ENCODE data around the gene KIF2B. TPM values are rescaled to one million over a fixed set of nuclear protein-coding genes. Genes with fewer than 3 reads are reported as not detected.

Gene KIF2B, protein sequence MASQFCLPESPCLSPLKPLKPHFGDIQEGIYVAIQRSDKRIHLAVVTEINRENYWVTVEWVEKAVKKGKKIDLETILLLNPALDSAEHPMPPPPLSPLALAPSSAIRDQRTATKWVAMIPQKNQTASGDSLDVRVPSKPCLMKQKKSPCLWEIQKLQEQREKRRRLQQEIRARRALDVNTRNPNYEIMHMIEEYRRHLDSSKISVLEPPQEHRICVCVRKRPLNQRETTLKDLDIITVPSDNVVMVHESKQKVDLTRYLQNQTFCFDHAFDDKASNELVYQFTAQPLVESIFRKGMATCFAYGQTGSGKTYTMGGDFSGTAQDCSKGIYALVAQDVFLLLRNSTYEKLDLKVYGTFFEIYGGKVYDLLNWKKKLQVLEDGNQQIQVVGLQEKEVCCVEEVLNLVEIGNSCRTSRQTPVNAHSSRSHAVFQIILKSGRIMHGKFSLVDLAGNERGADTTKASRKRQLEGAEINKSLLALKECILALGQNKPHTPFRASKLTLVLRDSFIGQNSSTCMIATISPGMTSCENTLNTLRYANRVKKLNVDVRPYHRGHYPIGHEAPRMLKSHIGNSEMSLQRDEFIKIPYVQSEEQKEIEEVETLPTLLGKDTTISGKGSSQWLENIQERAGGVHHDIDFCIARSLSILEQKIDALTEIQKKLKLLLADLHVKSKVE
- total RNA-seq = not detected
- polyA plus RNA-seq = not detected
- long read RNA-seq, donor 1 = 0 reads
- long read RNA-seq, donor 2 = 0 reads
- long read RNA-seq, donor 3 = 0 reads
- long read RNA-seq, donor 4 = 0 reads
- long read RNA-seq, donor 5 = 0 reads
- long read RNA-seq, donor 6 = 0 reads
- long read RNA-seq, donor 7 = 0 reads
- long read RNA-seq, donor 8 = 0 reads
- long read RNA-seq, donor 9 = 0 reads
- long read RNA-seq, donor 10 = 0 reads

DNA sequence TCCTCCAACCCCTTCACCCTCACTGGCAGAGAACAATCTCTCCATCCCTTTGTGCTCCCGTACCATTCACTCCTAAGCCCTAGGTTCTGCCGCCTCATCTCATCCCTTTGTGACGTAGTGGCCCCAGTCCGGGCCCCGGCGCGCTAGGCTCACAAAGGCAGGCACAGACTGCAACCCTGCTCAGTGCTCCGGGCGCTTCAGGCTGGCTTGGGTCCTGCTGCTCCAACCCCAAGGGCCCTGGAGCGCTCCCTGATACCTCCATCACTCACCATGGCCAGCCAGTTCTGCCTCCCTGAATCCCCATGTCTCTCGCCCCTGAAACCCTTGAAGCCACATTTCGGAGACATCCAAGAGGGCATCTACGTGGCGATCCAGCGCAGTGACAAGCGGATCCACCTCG, at the start of gene KIF2B:
Gene KIF2B, plus strand, starts transcription at position 164 of the 400 bp plus-strand sequence. Its CDS starts 107 bp downstream, at position 271.
- no peak for DNase-seq
- no peak within 1 kb of the TSS for H3K4me3 ChIP-seq
- no peak for TF ChIP-seq POLR2AphosphoS5 (IDR thresholded peaks at IDR 0.05)
- TF ChIP-seq EP300 (IDR thresholded peaks at IDR 0.05) = no peak
- TF ChIP-seq POLR2A (IDR thresholded peaks at IDR 0.05) = no peak
- TF ChIP-seq, protein P1, sequence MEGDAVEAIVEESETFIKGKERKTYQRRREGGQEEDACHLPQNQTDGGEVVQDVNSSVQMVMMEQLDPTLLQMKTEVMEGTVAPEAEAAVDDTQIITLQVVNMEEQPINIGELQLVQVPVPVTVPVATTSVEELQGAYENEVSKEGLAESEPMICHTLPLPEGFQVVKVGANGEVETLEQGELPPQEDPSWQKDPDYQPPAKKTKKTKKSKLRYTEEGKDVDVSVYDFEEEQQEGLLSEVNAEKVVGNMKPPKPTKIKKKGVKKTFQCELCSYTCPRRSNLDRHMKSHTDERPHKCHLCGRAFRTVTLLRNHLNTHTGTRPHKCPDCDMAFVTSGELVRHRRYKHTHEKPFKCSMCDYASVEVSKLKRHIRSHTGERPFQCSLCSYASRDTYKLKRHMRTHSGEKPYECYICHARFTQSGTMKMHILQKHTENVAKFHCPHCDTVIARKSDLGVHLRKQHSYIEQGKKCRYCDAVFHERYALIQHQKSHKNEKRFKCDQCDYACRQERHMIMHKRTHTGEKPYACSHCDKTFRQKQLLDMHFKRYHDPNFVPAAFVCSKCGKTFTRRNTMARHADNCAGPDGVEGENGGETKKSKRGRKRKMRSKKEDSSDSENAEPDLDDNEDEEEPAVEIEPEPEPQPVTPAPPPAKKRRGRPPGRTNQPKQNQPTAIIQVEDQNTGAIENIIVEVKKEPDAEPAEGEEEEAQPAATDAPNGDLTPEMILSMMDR (IDR thresholded peaks at IDR 0.05) = no peak
- 84 to 89% (median 88%) methylated on average over 16 to 17 of the region's 17 CpGs for WGBS, 5 donors
- no peaks in the 10 kb centered on the region for H3K36me3 ChIP-seq
- no peaks in the 10 kb centered on the region for H3K4me1 ChIP-seq
- intact Hi-C loops (cut with DNase I; ENCODE audit: low total_unique reads) = no loop called here
- peaks cover 0 to 10% (median 5%) of the 10 kb centered on the region in 4 donors for H3K9me3 ChIP-seq
- no peaks in the 10 kb centered on the region for H3K27me3 ChIP-seq
- no peak within 1 kb of the TSS for H3K27ac ChIP-seq

DNA sequence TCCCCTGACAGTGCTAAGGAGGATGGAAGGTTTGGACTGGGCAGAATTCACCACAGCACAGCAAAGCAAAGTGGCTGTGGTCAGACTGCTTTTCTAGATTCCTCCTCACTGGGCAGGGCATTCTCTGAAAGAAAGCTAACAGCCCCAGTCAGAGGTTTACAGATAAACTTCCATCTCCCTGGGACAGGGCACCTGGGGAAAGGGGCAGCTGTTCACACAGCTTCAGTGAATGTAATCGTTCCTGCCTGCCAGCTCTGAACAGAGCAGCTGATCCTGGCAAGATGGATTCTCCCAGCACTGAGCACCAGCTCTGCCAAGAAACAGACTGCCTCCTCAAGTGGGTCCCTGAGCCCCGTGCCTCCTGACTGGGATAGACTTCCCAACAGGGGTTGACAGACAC, 42.4 kb upstream of the KIF2B start:
- no peak overlapping the region for H3K27ac ChIP-seq
- WGBS, 5 donors = 60 to 79% (median 72%) methylated on average over 2 of the region's 2 CpGs; no CpG with 5 or more reads in 2 of the 5 donors
- H3K27me3 ChIP-seq = no peaks in the 10 kb centered on the region
- no peaks in the 10 kb centered on the region for H3K36me3 ChIP-seq
- intact Hi-C loops (cut with DNase I; ENCODE audit: low total_unique reads) = no loop called here
- H3K4me3 ChIP-seq = no peak overlapping the region
- TF ChIP-seq POLR2AphosphoS5 (IDR thresholded peaks at IDR 0.05) (no peak), EP300 (IDR thresholded peaks at IDR 0.05) (no peak), POLR2A (IDR thresholded peaks at IDR 0.05) (no peak)
- TF ChIP-seq, protein P1 (IDR thresholded peaks at IDR 0.05) = no peak
- peaks cover 0 to 11% (median 5%) of the 10 kb centered on the region in 4 donors for H3K9me3 ChIP-seq
- DNase-seq = no peak
- H3K4me1 ChIP-seq = no peaks in the 10 kb centered on the region

DNA sequence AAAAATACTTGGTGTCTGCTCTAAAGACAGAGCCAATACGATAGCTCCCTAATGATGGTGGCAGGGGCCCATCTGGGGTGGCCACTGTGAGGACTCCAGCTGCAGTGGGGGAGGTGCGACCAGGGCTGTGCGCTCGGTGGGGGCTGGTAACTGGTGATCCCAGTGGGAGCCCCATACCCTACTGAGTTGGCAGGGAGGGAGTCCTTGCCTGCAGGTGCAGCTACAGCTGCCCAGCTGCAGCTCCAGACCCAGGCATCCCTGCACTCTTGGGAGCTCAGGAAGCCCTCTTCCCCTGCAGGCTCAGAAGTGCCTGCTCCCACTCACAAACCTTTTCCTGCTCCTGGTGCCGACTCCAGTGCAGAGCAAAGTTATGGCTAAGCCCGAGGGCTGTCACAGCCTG, 31.2 kb upstream of the KIF2B start:
- no peak for TF ChIP-seq EP300 (IDR thresholded peaks at IDR 0.05)
- intact Hi-C loops (cut with DNase I; ENCODE audit: low total_unique reads) = no loop called here
- H3K27me3 ChIP-seq = no peaks in the 10 kb centered on the region
- peaks cover 0 to 4% (median 1%) of the 10 kb centered on the region in 4 donors for H3K9me3 ChIP-seq
- WGBS, 5 donors = 74 to 88% (median 85%) methylated on average over 6 of the region's 6 CpGs
- no peak overlapping the region for H3K27ac ChIP-seq
- no peak for DNase-seq
- H3K4me1 ChIP-seq = no peaks in the 10 kb centered on the region
- no peak overlapping the region for H3K4me3 ChIP-seq
- H3K36me3 ChIP-seq = no peaks in the 10 kb centered on the region

DNA sequence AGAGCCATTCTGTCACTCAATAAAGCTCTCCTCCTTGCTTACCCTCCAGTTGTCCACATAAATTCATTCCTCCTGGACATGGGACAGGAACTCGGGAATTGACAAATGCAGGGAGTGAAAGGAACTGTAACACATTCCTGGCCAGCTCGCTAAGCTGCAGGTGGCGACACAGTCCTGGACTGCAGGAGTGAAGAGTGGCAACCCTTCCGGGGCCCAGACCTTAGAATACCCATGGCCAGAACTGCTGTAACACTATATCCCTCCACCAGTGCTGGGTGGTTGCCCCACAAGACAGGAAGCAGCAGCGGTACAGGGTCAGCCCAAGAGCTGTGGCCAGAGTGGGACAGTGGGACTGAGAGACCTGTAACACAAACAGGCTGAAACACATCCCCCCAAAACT, 30.3 kb upstream of the KIF2B start:
- H3K4me1 ChIP-seq = no peaks in the 10 kb centered on the region
- TF ChIP-seq POLR2AphosphoS5 (IDR thresholded peaks at IDR 0.05) = no peak
- no peak for TF ChIP-seq POLR2A (IDR thresholded peaks at IDR 0.05)
- TF ChIP-seq, protein P1 (IDR thresholded peaks at IDR 0.05) = no peak
- DNase-seq = no peak
- no peak overlapping the region for H3K4me3 ChIP-seq
- no peak overlapping the region for H3K27ac ChIP-seq
- peaks cover 0 to 4% (median 1%) of the 10 kb centered on the region in 4 donors for H3K9me3 ChIP-seq
- no peaks in the 10 kb centered on the region for H3K36me3 ChIP-seq
- H3K27me3 ChIP-seq = no peaks in the 10 kb centered on the region
- intact Hi-C loops (cut with DNase I; ENCODE audit: low total_unique reads) = no loop called here
- 82 to 95% (median 85%) methylated on average over 5 of the region's 5 CpGs for WGBS, 5 donors
